ENCODE measurements around the gene SH3TC1.

Gene SH3TC1

GRCh38 chr4:8202108-8203051 lies 3.3 kb downstream of the SH3TC1 start:
- peaks cover 51% of the 10 kb centered on the region for H3K4me1 ChIP-seq (ENCODE audit: control insufficient read depth, insufficient read depth, low read length, poor library complexity, severe bottlenecking)
- 87 to 93% methylated on average over 12 to 16 of the region's 21 CpGs for WGBS, 2 experiments (ENCODE audit: insufficient coverage in 2 of 2)

GRCh38 chr4:8203052-8203401 lies 3.9 kb downstream of the SH3TC1 start:
- no peak overlapping the region for H3K4me3 ChIP-seq (ENCODE audit: extremely low read depth, insufficient read depth, low read length, poor library complexity, severe bottlenecking)
- no peaks in the 10 kb centered on the region for H3K9me3 ChIP-seq (ENCODE audit: control insufficient read depth, low read length)
- no peak overlapping the region for H3K27ac ChIP-seq (ENCODE audit: low read depth, low read length, severe bottlenecking)
- no peaks in the 10 kb centered on the region for H3K36me3 ChIP-seq (ENCODE audit: control insufficient read depth, insufficient read depth, low read length)
- 81 to 100% methylated on average over 3 to 4 of the region's 7 CpGs for WGBS, 2 experiments (ENCODE audit: insufficient coverage in 2 of 2)
- peaks cover 51% of the 10 kb centered on the region for H3K4me1 ChIP-seq (ENCODE audit: control insufficient read depth, insufficient read depth, low read length, poor library complexity, severe bottlenecking)

More at GRCh38 chr4:8202108-8203051, 3.3 kb downstream of the SH3TC1 start:
- Histone ChIP-seq H3K36me3 (ENCODE audit: control insufficient read depth, insufficient read depth, low read length) (no peaks in the 10 kb centered on the region), H3K27ac (ENCODE audit: low read depth, low read length, severe bottlenecking) (no peak overlapping the region), H3K9me3 (ENCODE audit: control insufficient read depth, low read length) (no peaks in the 10 kb centered on the region), H3K4me3 (ENCODE audit: extremely low read depth, insufficient read depth, low read length, poor library complexity, severe bottlenecking) (no peak overlapping the region)

GRCh38 chr4:8203817-8204216 lies 4.7 kb downstream of the SH3TC1 start:
- peaks cover 43% of the 10 kb centered on the region for H3K4me1 ChIP-seq (ENCODE audit: control insufficient read depth, insufficient read depth, low read length, poor library complexity, severe bottlenecking)
- H3K4me3 ChIP-seq (ENCODE audit: extremely low read depth, insufficient read depth, low read length, poor library complexity, severe bottlenecking), result no peak overlapping the region
- H3K9me3 ChIP-seq (ENCODE audit: control insufficient read depth, low read length), result no peaks in the 10 kb centered on the region
- no peak overlapping the region for H3K27ac ChIP-seq (ENCODE audit: low read depth, low read length, severe bottlenecking)
- H3K36me3 ChIP-seq (ENCODE audit: control insufficient read depth, insufficient read depth, low read length), result no peaks in the 10 kb centered on the region
- 88 to 96% methylated on average over 4 to 5 of the region's 10 CpGs for WGBS, 2 experiments (ENCODE audit: insufficient coverage in 2 of 2)

- Histone ChIP-seq H3K4me1 (ENCODE audit: control insufficient read depth, insufficient read depth, low read length, poor library complexity, severe bottlenecking) (peaks cover 35% of the 10 kb centered on the region), H3K27ac (ENCODE audit: low read depth, low read length, severe bottlenecking) (no peak overlapping the region), H3K36me3 (ENCODE audit: control insufficient read depth, insufficient read depth, low read length) (no peaks in the 10 kb centered on the region), H3K9me3 (ENCODE audit: control insufficient read depth, low read length) (no peaks in the 10 kb centered on the region), H3K4me3 (ENCODE audit: extremely low read depth, insufficient read depth, low read length, poor library complexity, severe bottlenecking) (no peak overlapping the region)
- WGBS, 2 experiments (ENCODE audit: insufficient coverage in 2 of 2), result 92% methylated on average over 28 to 30 of the region's 31 CpGs
These were observed 5.6 kb downstream of the SH3TC1 start for GRCh38 chr4:8204576-8205227.

- H3K9me3 ChIP-seq (ENCODE audit: control insufficient read depth, low read length), result no peaks in the 10 kb centered on the region
- H3K4me3 ChIP-seq (ENCODE audit: extremely low read depth, insufficient read depth, low read length, poor library complexity, severe bottlenecking), result no peak overlapping the region
- 87 to 88% methylated on average over 16 to 18 of the region's 19 CpGs for WGBS, 2 experiments (ENCODE audit: insufficient coverage in 2 of 2)
- peak overlapping the region; percentile 36 for H3K27ac ChIP-seq (ENCODE audit: low read depth, low read length, severe bottlenecking)
- no peaks in the 10 kb centered on the region for H3K36me3 ChIP-seq (ENCODE audit: control insufficient read depth, insufficient read depth, low read length)
- peaks cover 31% of the 10 kb centered on the region for H3K4me1 ChIP-seq (ENCODE audit: control insufficient read depth, insufficient read depth, low read length, poor library complexity, severe bottlenecking)
These were observed 6.2 kb downstream of the SH3TC1 start for GRCh38 chr4:8205241-8205707.

GRCh38 chr4:8205749-8206611 lies 6.9 kb downstream of the SH3TC1 start:
- WGBS, 2 experiments (ENCODE audit: insufficient coverage in 2 of 2), result 87% methylated on average over 23 of the region's 26 CpGs
- no peak overlapping the region for H3K4me3 ChIP-seq (ENCODE audit: extremely low read depth, insufficient read depth, low read length, poor library complexity, severe bottlenecking)
- H3K9me3 ChIP-seq (ENCODE audit: control insufficient read depth, low read length), result no peaks in the 10 kb centered on the region
- peak overlapping the region; percentile 36 for H3K27ac ChIP-seq (ENCODE audit: low read depth, low read length, severe bottlenecking)
- H3K4me1 ChIP-seq (ENCODE audit: control insufficient read depth, insufficient read depth, low read length, poor library complexity, severe bottlenecking), result peaks cover 24% of the 10 kb centered on the region
- no peaks in the 10 kb centered on the region for H3K36me3 ChIP-seq (ENCODE audit: control insufficient read depth, insufficient read depth, low read length)

GRCh38 chr4:8207314-8207713 lies 8.2 kb downstream of the SH3TC1 start:
- 96 to 97% methylated on average over 6 of the region's 6 CpGs for whole genome bisulfite sequencing, 2 experiments (ENCODE audit: insufficient coverage in 2 of 2)
- H3K4me1 ChIP-seq (ENCODE audit: control insufficient read depth, insufficient read depth, low read length, poor library complexity, severe bottlenecking), result peaks cover 21% of the 10 kb centered on the region
- no peaks in the 10 kb centered on the region for H3K36me3 ChIP-seq (ENCODE audit: control insufficient read depth, insufficient read depth, low read length)
- no peaks in the 10 kb centered on the region for H3K9me3 ChIP-seq (ENCODE audit: control insufficient read depth, low read length)
- H3K4me3 ChIP-seq (ENCODE audit: extremely low read depth, insufficient read depth, low read length, poor library complexity, severe bottlenecking), result no peak overlapping the region
- H3K27ac ChIP-seq (ENCODE audit: low read depth, low read length, severe bottlenecking), result no peak overlapping the region

GRCh38 chr4:8208565-8208964 lies 9.5 kb downstream of the SH3TC1 start:
- Histone ChIP-seq H3K27ac (ENCODE audit: low read depth, low read length, severe bottlenecking) (no peak overlapping the region), H3K4me3 (ENCODE audit: extremely low read depth, insufficient read depth, low read length, poor library complexity, severe bottlenecking) (no peak overlapping the region), H3K36me3 (ENCODE audit: control insufficient read depth, insufficient read depth, low read length) (no peaks in the 10 kb centered on the region), H3K4me1 (ENCODE audit: control insufficient read depth, insufficient read depth, low read length, poor library complexity, severe bottlenecking) (peaks cover 21% of the 10 kb centered on the region), H3K9me3 (ENCODE audit: control insufficient read depth, low read length) (no peaks in the 10 kb centered on the region)
- 94 to 95% methylated on average over 12 of the region's 12 CpGs for WGBS, 2 experiments (ENCODE audit: insufficient coverage in 2 of 2)

GRCh38 chr4:8209181-8209874 lies 10.2 kb downstream of the SH3TC1 start:
- Histone ChIP-seq H3K4me3 (ENCODE audit: extremely low read depth, insufficient read depth, low read length, poor library complexity, severe bottlenecking) (no peak overlapping the region), H3K27ac (ENCODE audit: low read depth, low read length, severe bottlenecking) (no peak overlapping the region), H3K36me3 (ENCODE audit: control insufficient read depth, insufficient read depth, low read length) (no peaks in the 10 kb centered on the region), H3K4me1 (ENCODE audit: control insufficient read depth, insufficient read depth, low read length, poor library complexity, severe bottlenecking) (peaks cover 17% of the 10 kb centered on the region), H3K9me3 (ENCODE audit: control insufficient read depth, low read length) (no peaks in the 10 kb centered on the region)
- 73 to 78% methylated on average over 18 to 21 of the region's 21 CpGs for WGBS, 2 experiments (ENCODE audit: insufficient coverage in 2 of 2)

GRCh38 chr4:8210010-8210409 lies 10.9 kb downstream of the SH3TC1 start:
- Histone ChIP-seq H3K27ac (ENCODE audit: low read depth, low read length, severe bottlenecking) (no peak overlapping the region), H3K36me3 (ENCODE audit: control insufficient read depth, insufficient read depth, low read length) (no peaks in the 10 kb centered on the region), H3K4me3 (ENCODE audit: extremely low read depth, insufficient read depth, low read length, poor library complexity, severe bottlenecking) (no peak overlapping the region), H3K9me3 (ENCODE audit: control insufficient read depth, low read length) (no peaks in the 10 kb centered on the region), H3K4me1 (ENCODE audit: control insufficient read depth, insufficient read depth, low read length, poor library complexity, severe bottlenecking) (peaks cover 11% of the 10 kb centered on the region)
- 82 to 84% methylated on average over 11 to 12 of the region's 12 CpGs for WGBS, 2 experiments (ENCODE audit: insufficient coverage in 2 of 2)

Measured in mesodermal cell (in vitro differentiated cells).